Kidney glomerular epithelial cell (primary cell): ENCODE measurements around the gene NDRG3.
"Not testable (repeated sequence)": the region's sequence is repeated elsewhere in the genome, so short reads cannot be mapped to it uniquely, and the experiment has no call there.

Experiments
- DNase-seq: peaks from one replicate; lab custom pipeline; 2025; lab: John Stamatoyannopoulos, UW

NDRG3 gene

DNA sequence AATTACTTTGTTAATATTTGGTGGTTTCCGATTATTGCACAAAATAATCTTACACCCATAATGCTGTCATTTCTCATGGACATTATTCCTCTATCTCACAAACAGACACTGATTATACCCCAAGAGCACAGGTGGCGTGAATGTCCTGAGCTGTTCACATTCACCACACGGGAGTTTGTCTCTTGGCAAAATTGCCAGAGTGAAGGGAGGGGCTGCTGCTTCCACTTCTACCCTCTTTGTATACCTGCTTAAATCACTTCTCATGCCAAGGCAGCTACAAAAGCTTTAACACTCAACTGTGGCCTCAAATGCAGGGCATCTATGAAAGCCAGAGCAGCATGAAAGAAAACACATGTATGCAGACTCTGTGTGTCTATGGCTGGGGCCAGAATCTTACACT, 58.0 kb downstream of the NDRG3 start:
- DNase-seq: no peak

DNA sequence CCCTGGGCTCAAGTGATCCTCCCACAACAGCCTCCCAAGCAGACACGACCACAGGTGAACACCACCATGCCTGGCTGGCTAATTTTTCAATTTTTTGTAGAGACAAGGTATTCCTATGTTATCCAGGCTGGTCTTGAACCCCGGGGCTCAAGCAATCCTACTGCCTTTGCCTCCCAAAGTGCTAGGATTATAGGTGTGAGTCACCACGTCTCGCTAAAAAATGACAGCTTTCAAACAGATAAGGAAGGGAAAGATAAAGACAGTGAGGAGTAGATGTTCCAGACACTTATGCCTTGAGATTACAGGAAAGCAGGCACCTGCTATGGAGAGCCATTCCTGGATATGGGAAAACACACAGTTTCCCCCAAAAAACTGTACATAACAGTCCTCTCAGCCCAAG, 58.9 kb downstream of the NDRG3 start:
- DNase-seq: no peak

DNA sequence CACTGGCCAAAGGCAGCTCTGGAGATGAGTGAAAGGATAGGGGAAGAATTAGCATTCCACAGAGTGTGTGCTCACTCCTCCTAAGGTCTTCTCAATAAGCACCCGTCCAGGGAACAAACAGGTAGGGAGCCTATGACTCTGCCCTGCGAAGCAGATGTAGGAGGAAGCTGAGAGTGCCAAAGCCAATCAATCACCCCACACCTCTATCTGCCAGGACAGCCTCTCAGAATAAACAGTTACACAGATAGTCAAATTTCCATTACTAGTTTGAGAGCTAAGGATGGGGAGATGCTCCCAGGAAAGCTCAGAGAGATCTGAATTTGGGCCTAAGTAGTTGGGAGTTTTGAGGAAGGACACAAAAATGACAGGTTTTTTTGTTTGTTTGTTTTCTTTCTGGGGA, 59.4 kb downstream of the NDRG3 start:
- DNase-seq: no peak

DNA sequence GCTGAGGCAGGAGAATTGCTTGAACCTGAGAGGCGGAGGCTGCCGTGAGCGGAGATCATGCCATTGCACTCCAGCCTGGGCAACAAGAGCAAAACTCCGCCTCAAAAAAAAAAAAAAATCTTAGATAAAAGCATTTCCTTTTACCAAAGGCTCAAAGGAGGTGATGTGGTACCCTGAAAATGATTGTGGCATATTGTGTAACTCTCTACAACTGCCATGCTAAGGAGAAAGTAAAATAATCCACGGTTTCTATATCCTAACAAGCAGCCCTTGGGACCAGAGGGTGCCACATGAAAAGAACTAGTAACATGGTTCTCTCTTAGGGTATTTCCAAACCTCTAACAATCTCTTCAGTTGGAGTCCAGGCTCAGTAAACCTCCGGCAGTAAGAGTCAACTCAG, 61.1 kb downstream of the NDRG3 start:
- no peak for DNase-seq

DNA sequence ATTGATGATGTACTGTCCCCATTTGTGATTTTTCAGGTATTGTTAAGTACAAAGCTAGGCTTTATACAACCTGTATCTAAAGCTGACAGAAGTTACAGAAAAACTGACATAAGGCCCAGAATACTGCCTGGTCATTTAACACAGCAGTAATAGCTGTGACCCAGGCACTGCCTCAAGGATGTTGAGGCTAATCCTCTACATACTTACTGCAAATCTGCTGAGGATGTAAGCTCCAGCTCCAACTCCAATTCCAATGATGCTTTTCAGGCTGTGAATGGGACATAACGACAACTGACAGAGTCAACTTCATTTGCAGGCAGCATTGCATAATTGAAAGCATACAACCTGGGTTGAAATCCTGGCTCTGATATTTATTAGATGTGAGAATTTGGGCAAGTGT, 63.6 kb downstream of the NDRG3 start:
- no peak for DNase-seq

DNA sequence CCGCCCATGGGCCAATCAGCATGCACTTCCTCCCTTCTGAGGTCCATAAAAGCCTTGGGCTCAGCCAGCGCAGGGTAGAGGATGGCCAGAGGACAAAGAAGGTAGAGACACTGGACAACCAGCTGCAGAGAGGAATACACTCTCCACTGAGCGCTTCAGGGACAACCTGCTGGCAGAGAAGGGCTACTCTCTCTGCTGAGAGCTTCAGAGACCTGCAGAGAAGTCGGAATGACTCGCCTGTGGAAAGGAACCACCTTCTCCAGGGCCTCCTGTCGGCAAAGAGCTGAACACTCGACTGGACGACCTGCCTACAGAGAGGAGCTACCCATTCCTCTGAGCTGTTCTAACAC, 68.5 kb downstream of the NDRG3 start:
- DNase-seq: no peak

DNA sequence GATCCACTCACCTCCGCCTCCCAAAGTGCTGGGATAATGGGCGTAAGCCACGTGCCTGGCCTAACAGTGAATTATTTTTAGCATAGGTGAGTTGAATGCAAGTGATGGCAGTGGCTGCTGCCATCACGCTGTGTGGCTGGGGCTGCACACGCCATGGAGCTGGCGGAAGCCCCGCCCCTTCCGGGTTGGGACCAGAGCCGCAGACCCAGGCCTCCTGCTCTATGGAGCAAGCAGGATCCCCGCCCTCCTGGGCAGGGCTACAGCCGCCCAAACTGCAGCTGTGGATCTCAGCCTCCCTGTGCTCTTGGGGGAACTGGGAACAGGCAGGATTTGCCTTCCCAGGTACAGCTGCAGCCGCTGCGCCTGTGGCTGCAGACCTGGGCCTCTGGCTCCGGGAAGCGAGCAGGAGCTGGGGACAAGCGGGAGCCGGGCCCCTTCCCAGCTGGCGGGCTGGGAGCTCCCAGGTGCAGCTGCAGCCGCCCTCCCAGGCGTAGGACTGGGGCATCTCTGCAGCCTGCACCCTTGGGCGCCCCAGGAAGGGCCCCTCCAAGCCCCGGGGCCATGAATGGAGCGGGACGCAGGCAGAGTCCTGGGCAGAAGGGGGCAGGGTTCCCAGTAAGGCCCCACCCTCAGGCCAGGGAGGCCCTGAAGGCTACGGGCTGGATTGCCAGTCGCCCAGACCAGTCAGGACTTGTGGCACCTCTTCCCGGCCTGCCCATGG, 69.0 kb downstream of the NDRG3 start:
- DNase-seq: no peak

DNA sequence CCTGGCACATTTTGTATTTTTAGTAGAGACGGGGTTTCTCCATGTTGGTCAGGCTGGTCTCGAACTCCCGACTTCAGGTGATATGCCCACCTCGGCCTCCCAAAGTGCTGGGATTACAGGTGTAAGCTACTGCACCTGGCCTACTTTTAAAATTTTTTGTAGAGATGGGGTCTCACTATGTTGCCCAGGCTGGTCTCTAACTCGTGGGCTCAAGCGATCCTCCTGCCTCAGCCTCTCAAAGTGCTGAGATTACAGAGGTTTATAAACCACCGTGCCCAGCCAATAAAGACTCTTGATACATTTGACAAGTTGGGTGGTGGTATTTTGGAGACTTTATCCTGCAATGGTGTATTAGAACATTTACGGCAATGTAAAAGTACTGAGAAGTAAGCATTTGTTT, 70.3 kb downstream of the NDRG3 start:
- not testable (repeated sequence) for DNase-seq

DNA sequence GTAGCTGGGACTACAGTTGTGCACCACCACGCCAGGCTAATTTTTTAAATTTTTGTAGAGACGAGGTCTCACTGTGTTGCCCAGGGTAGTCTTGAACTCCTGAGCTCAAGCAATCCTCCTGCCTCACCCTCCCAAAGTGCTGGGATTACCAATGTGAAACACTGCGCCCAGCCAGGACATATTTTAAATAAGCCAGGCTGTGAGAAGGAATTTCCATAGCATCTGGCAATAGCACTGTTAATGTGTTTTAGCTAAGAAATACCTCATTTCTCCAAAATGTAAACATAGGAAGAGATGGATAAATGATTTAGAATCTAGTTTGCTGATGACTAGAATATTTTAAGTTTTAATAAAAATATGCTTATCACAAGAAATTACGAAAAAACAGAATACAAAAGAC, 72.9 kb downstream of the NDRG3 start:
- no peak for DNase-seq

DNA sequence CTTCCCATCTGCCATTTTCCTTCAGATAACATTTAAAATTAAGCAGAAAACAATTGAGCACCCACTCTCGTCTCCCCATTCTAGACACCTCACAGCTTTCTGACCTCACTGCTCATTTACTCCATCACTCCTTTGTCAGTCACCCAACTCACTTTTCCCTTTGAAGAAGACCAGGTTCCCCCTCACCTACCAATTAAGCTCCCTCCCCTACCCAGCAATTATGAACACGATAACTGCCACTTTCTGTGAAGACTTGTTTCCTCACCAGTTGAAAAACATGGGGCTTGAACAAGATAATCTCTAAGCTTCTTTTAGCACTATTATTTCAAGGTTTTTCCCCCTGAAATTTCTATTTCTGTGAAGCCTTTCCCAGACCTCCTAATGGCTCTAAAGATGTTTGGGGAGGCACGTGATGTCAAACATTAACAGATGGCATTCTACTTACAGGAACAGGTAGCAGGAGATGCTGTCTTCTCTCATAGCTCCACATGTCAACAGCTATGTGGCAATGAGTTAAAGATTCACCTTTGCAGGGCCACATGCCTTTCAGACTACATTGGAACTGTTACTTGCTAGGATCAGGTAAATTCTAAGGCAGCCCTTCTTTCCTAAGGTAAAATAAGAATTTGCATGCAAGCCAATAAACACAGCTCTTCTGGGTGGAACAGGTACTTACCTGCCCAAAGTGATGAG, 75.1 kb downstream of the NDRG3 start:
- DNase-seq: no peak

DNA sequence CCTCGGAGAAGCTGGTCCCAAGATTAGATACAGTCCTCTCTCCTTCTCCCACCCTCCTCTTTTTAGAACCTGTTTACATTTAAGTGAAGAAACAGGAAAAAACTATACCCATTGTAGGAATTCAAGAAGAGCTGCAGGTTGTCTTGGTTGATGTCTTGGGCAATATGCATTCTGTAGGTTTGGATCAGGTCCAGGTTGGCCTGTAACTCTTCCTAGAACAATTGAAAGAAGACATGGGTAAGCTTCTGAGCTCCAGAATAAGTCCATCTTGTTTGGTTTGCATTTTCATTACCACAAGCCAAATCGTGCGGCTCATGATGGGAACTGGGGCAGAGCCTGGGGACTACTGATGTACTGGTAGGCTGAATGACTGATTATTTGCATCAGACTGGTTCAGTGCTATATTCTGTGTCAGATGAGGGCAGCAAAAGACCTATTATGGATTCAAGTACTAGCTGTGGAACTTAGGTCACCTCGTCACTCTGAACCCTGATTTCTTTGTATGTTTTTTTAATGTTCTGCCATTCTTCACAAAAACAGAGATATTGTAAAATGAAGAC, 79.6 kb downstream of the NDRG3 start:
- no peak for DNase-seq

DNA sequence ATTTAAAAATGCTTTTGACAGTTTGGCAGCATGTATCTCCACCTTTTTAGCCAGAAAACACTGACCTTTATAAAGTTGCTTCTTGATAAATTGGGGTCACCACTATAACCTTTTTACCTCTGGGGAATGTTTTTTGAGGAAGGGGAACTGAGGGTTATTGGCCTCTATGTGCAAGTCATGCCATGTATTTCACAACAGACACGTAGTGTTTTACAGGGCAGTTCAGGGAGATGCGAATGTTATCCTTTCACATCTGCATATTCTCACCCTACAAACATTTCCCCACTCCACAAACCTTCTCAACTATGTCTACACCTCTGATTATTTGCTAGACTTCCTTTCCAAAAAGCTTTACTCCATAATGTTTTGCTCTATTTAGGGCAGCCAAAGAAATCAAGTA, 82.9 kb downstream of the NDRG3 start:
- DNase-seq: no peak

DNA sequence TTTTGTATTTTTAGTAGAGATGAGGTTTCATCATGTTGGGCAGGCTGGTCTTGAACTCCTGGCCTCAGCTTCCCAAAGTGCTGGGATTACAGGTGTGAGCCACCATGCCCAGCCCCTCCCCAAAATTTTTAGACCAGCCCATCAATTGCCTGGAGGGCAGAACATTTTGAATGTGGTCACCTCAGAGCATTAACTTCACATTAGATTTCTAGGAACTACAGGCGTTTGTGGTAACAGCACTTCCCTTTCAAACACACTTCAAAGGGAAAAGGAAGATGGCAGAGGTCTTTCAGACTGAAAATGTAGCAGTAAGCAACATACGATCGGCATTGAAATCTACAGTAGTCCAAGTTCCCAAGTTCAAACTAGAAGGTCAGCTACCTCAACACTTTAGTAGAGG, 87.6 kb downstream of the NDRG3 start:
- no peak for DNase-seq

DNA sequence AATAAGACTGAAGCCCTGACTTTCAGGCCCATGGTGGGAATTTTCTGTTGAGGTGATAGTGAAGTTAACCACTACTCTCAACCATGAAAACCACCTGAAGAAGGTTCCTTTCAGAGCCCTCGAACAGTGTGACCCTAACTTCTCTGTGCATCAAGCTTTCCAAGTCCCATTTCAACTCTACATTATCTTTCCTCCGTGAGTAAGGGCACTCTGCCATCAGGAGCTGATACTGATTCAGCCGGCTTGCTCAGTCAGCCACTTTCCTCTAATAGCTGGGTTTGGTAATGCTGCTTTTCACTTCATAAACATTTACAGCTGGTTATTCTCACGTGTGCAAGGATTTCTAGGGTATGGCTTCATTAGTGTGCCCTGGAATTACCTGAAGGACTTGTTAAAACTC, 89.2 kb downstream of the NDRG3 start:
- DNase-seq: no peak

DNA sequence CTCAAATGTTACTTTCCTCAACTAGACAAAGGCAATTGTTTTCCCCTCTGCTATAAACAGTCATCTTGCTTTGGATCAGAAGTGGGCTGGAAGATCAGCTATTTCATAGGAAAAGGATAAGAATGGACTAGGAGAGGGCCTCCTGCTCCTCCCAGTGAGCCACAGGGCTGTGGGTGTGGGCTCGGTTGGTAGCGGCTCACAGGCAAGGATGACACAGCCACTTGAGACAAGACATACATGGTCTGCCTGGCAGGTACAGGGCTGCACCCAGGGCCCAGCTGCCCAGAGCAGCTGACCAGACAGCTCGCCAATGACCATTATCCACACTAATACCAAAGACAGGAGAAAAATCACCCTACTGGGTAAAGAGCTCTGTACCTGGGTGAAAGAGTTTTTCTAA, 90.9 kb downstream of the NDRG3 start:
- DNase-seq: no peak

DNA sequence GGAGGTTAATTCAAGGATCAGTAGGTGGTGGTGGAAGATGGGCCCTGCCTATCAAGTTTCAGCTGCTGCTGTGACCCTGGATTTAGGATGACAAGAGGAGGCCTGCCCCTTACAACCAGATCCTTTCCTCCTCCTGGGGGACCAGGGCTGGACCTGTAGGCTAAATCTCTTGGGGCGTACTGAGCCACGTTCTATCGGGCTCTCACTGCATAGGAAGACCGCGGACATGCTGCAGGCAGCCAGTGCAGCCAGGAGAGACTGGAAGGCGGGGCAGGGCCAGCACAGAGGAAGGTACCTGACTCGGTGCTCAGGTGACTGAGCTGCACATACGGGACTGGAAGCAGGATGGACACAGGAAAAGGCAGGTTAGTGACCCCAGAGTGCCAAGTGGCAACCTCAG, 91.4 kb downstream of the NDRG3 start:
- DNase-seq: no peak

DNA sequence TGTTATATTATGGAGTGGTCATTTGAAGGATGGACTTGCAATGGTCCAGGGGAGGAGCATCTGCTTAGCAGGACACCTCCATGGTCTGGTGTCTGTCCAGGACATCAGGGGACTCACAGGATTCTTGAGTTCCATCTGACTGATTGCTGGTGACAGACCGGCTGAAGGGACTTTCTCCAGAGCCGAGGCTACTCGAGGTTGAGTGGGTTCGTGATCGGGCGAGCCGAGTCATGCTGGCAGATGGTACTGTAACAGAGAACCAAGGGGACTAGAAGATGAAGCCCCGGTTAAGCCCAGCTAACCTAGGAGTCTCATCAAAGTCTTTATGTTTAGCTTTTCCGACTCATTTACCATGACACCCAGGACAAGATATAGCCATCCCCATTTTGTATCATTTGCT, 92.4 kb downstream of the NDRG3 start:
- DNase-seq: no peak

DNA sequence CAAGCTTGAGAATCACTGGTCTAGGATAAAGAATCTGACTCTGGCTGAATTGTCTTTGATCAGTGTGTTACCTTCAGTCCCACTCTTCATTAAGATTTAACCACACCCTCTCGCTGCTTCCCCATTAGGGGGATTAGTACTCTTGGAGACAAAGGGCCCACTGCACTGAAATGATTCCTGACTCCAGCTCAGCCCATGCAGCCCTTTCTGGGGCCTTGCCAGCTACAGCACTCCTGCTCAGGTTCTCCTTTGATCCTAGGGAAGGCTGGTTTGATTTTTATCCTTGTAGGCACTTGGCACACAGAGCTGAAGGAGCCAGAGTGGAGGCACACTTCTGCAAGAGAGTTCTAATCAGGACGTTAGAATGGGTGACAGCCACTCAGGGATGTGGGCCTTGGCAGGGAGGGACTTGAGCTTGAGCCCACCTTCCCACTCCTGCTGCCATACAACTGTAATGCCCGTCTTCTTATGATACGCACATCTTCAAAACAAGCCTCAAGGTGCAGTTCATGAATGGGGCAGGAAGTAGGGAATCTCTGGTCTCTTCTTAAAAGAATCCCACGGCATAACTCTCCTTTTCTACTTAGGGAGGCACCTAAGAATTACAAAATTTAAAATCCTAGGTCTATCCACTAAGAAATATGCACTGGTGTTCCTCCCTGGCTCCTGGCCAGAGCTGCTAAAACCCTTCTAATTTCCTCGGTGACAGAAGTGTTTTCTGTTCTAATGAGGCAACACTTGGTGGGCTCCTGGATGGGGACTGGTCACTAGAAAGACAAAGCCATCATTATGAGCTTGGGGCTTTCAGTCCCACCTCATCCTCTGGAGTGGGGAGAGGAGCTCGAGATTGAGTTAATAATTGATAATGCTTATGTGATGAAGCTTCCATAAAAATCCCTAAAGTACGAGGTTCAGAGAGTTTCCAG, 98.4 kb downstream of the NDRG3 start:
- no peak for DNase-seq

DNA sequence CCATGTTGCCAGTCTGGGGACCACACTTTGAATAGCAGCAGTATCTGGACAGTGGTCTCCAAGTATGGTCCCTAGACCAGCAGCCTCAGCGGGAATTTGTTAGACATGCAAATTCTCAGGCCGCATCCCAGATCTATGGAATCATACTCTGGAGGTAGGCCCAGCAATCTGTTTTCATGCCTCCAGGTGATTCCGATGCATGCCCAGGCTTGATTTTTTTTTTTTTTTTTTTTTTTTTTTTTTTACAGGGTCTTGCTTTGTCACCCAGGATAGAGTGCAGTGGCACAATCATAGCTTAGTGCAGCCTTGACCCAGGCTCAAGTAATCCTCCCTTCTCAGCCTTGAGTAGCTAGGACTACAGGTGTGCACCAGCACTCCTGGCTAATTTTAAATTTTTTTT, 99.2 kb downstream of the NDRG3 start:
- no peak for DNase-seq

DNA sequence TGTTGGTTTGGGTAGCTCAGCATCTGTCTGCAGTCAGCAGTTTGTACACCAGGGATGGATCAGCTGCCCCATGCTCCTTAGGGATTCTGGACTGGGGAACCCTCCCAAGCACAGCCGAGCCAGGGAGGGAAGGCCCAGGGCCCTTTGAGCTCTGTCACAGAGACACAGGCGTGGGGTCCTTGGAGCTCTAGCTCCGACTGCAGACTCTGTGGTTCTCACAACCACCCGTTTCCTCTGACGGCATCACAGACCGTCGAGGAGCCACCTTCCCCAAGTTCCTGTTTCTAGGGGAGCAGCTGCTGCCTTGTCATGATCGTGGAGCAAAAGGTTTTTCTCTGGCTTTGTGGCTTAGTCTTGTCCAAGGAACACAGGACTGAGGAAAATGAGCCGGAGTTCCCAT, 99.9 kb downstream of the NDRG3 start, which contains the start of gene SLA2:
TSS of gene SLA2 (minus strand) at position 199 of the 400 bp plus-strand sequence. CDS start 4,861 bp downstream, outside the sequence.
- no peak for DNase-seq

DNA sequence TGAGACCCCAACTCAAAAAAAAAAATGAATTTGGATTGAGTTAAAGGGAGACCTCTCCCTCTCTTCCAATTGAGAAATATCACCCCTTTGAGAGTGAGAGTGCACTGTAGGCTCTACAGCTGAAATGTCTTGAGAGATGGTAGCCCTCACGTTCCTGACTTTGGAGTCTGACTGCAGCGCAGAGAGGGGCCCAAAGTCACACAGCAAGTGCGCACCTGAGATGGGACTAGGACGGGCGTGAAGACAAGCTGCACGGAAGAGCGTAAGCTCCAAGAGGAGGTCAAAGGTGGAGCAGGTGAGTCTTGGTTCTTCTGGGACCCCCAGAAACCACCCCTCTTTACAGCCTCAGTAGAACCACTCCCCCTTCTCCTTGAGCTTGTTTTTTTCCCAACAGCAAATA, 100.5 kb downstream of the NDRG3 start:
- DNase-seq: no peak

DNA sequence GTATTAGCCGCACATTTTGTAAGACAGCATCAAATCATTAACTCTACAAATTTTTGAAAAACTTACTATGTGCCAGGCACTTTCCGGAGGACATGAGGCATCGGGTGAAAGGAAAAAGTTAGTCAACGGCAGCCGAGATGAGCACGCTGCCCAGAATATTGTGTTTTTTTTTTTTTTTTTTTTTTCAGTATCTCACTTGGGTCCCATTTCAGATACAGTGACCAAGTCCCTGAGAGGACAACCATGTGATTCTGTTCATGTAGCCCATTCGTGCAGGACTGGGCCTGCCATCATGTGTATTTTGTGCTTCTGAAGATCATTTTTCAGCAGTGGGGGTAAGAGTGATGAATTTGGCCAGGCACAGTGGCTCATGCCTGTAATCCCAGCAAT, 101.2 kb downstream of the NDRG3 start:
- no peak for DNase-seq
